A673 (cell line): ENCODE results near the gene DNAL4. TPM values are rescaled to one million over a fixed set of nuclear protein-coding genes. Genes with fewer than 3 reads are reported as not detected.

Experiments used
- BruUV-seq: library from RNA; stranded (reverse); fragments of 400-500 nt; replicated peaks from 2 replicates; lab custom pipeline; 2021; lab: Mats Ljungman, UMichigan
- CTCF ChIA-PET: fragments of 300-600 bp; sonication (Branson Sonifier 250); formaldehyde crosslinking; loops from one replicate; lab custom pipeline; 2022; ENCODE audit warnings: antibody characterized with exemption; lab: Charles Lee
- POLR2A ChIA-PET: fragments of 300-600 bp; sonication (Branson Sonifier 250); formaldehyde crosslinking; loops from one replicate; lab custom pipeline; 2022; ENCODE audit warnings: antibody characterized with exemption; ENCODE audit not compliant: low non-redundant PET; lab: Charles Lee
- DNase-seq: peaks from one replicate; pipeline ENCODE4 v3.0.0-alpha.2; 2015; ENCODE audit warnings: low spot score
- H3K27ac ChIP-seq: fragments of 200-600 bp; sonication (generic); 2 replicates; pipeline ENCODE4 v1.5.1; 2016; ENCODE audit warnings: mixed run types, low read depth, mild to moderate bottlenecking, mixed read lengths, antibody characterized with exemption, low read length; ENCODE audit not compliant: poor library complexity, severe bottlenecking
- H3K27me3 ChIP-seq: fragments of 200-600 bp; sonication (generic); replicated peaks from 2 replicates; pipeline ENCODE4 v1.6.1; 2017; ENCODE audit warnings: mixed run types, low read depth, mild to moderate bottlenecking, mixed read lengths, antibody characterized with exemption, low read length; ENCODE audit not compliant: insufficient read depth, poor library complexity
- H3K36me3 ChIP-seq: fragments of 200-600 bp; sonication (generic); 2 replicates; pipeline ENCODE4 v1.6.1; 2016; ENCODE audit warnings: mixed run types, mild to moderate bottlenecking, mixed read lengths, antibody characterized with exemption, low read length; ENCODE audit not compliant: insufficient read depth, poor library complexity, severe bottlenecking
- H3K4me1 ChIP-seq: fragments of 200-600 bp; sonication (generic); 2 replicates; pipeline ENCODE4 v1.6.1; 2017; ENCODE audit warnings: mixed run types, mild to moderate bottlenecking, mixed read lengths, antibody characterized with exemption, low read length; ENCODE audit not compliant: insufficient read depth, poor library complexity, severe bottlenecking
- H3K4me3 ChIP-seq: fragments of 200-600 bp; sonication (generic); 2 replicates; pipeline ENCODE4 v1.5.1; 2016; ENCODE audit warnings: low read depth, mixed run types, mild to moderate bottlenecking, mixed read lengths, low read length; ENCODE audit not compliant: poor library complexity, severe bottlenecking
- H3K9me3 ChIP-seq: fragments of 200-600 bp; sonication (generic); 2 replicates; pipeline ENCODE4 v1.6.1; 2016; ENCODE audit warnings: mixed run types, low read depth, mild to moderate bottlenecking, mixed read lengths, antibody characterized with exemption, low read length; ENCODE audit not compliant: poor library complexity, severe bottlenecking
- EZH2 ChIP-seq: fragments of 200-600 bp; sonication (generic); IDR thresholded peaks from 2 replicates; pipeline ENCODE4 v1.6.1; 2017; ENCODE audit warnings: borderline replicate concordance, low read depth, mild to moderate bottlenecking, mixed read lengths, antibody characterized with exemption, low read length; ENCODE audit not compliant: poor library complexity, severe bottlenecking
- intact Hi-C: fragments of 100-400 bp; cut with micrococcal nuclease; formaldehyde crosslinking; loops from one replicate; pipeline ENCODE4 v1.10.0; 2022; ENCODE audit not compliant: unreplicated experiment
- total RNA-seq: library from RNA; stranded (reverse); gene quantifications from 2 replicates; pipeline ENCODE4 v1.2.3, GENCODE V29; 2021
- TF ChIP-seq, protein P1 (sequence below): fragments of 300-800, 200-600 bp; sonication (generic); conservative IDR thresholded peaks from 2 replicates; pipeline ENCODE4 v1.5.1; 2017; ENCODE audit warnings: low read depth, mild to moderate bottlenecking, antibody characterized with exemption, low read length, moderate library complexity, mixed read lengths

Gene DNAL4
- total RNA-seq, 1 experiment from 2014 or later = 59.1 TPM

DNA sequence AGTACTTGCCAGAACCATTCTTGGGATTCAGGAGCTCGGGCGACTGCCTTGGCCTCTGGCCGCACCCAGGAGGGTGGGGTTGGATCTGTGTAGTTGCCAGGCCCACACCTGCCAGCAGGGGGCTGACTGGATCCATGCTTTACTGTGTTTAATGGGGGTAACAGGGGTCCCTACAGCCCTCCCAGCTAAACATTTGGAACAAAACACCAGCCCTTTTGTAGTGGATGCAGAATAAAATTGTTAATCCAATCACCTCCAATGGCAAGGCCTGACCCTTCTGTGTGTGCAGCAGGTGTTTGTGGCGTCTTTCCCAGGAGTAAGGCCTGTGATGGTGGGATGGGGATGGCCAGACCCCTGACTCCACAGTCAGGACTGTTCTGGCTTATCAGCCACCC lies 60.6 kb downstream of the DNAL4 start:
- CTCF ChIA-PET = interaction anchor here (0.6 to 1.6 kb wide), 3 partner anchors 8 to 795 kb away, joined by 3 to 8 read pairs (median 8); no protein-coding TSS in a partner anchor
- no peak overlapping the region for H3K27ac ChIP-seq
- H3K4me1 ChIP-seq = no peaks in the 10 kb centered on the region
- H3K27me3 ChIP-seq = no peaks in the 10 kb centered on the region
- H3K4me3 ChIP-seq = no peak overlapping the region
- intact Hi-C loops = no loop called here
- POLR2A ChIA-PET = no interaction called here
- TF ChIP-seq, protein P1, sequence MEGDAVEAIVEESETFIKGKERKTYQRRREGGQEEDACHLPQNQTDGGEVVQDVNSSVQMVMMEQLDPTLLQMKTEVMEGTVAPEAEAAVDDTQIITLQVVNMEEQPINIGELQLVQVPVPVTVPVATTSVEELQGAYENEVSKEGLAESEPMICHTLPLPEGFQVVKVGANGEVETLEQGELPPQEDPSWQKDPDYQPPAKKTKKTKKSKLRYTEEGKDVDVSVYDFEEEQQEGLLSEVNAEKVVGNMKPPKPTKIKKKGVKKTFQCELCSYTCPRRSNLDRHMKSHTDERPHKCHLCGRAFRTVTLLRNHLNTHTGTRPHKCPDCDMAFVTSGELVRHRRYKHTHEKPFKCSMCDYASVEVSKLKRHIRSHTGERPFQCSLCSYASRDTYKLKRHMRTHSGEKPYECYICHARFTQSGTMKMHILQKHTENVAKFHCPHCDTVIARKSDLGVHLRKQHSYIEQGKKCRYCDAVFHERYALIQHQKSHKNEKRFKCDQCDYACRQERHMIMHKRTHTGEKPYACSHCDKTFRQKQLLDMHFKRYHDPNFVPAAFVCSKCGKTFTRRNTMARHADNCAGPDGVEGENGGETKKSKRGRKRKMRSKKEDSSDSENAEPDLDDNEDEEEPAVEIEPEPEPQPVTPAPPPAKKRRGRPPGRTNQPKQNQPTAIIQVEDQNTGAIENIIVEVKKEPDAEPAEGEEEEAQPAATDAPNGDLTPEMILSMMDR = peak; percentile 80
- no peak for TF ChIP-seq EZH2
- H3K36me3 ChIP-seq = peaks cover 89% of the 10 kb centered on the region
- H3K9me3 ChIP-seq = no peaks in the 10 kb centered on the region
- BruUV-seq = no TSS peak
- peak; percentile 63 for DNase-seq

DNA sequence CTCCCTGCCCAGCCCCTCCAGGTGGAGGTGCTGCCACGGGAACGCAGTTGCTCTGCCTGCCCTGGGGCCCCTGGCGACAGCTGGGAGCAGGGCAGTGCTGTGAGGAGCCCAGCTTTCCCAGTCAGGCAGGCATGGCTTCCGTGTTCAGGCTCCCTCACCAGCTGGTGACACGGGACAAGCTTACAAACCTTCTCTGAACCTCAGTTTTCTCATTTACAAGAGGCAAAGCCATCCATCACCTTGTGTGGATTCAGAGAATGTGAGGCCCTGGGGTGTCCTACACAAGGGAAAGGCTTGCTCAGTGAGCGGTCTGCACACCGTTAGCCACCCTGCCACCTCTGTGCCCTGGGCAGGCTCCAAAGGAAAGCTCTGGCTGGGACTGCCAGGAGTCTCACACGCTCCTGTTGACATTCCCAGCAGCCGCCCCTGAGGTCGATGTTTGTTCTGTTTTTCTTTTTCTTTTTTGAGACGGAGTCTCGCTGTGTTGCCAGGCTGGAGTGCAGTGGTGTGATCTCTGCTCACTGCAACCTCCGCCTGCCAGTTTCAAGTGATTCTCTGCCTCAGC lies 61.6 kb downstream of the DNAL4 start:
- CTCF ChIA-PET = interaction anchor here (1.6 kb wide), 1 partner anchor 7 kb away, joined by 8 read pairs; no protein-coding TSS in a partner anchor
- no peak for TF ChIP-seq EZH2
- TF ChIP-seq, protein P1 = no peak
- POLR2A ChIA-PET = no interaction called here
- H3K27ac ChIP-seq = peak overlapping the region; percentile 57
- no peak overlapping the region for H3K4me3 ChIP-seq
- no peak for DNase-seq
- H3K36me3 ChIP-seq = peaks cover 89% of the 10 kb centered on the region
- H3K9me3 ChIP-seq = no peaks in the 10 kb centered on the region
- intact Hi-C loops = no loop called here
- no TSS peak for BruUV-seq
- H3K27me3 ChIP-seq = no peaks in the 10 kb centered on the region
- H3K4me1 ChIP-seq = no peaks in the 10 kb centered on the region

DNA sequence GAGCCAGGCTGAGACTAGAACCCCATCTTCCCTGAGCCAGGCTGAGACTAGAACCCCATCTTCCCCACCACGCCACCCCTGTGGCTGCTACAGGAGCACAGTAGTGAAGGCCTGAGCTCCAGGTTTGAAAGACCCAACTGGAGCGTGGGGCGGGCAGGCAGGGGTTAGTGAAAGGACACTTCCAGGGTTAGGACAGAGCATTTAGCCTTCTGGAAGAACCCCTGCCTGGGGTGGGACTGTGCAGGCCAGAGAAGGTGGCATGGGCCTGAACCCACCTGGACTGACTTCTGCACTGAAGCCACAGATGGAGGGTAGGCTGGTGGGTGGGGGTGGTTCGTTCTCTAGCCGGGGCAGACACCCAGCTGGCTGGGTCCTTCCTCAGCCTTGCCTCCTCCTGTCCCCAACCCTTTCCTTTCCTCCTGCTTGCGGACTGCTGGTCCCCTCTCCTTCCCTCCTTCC lies 62.2 kb downstream of the DNAL4 start:
- peaks cover 89% of the 10 kb centered on the region for H3K36me3 ChIP-seq
- peak overlapping the region; percentile 57 for H3K27ac ChIP-seq
- CTCF ChIA-PET = no interaction called here
- POLR2A ChIA-PET = no interaction called here
- H3K27me3 ChIP-seq = no peaks in the 10 kb centered on the region
- H3K4me1 ChIP-seq = no peaks in the 10 kb centered on the region
- H3K4me3 ChIP-seq = no peak overlapping the region
- TF ChIP-seq, protein P1 = no peak
- TF ChIP-seq EZH2 = no peak
- H3K9me3 ChIP-seq = no peaks in the 10 kb centered on the region
- no TSS peak for BruUV-seq
- intact Hi-C loops = no loop called here
- DNase-seq = no peak
